Stomach (tissue), 4 donors: ENCODE measurements around the gene HS3ST1.

Experiments
- EP300 ChIP-seq: sonication (generic); formaldehyde crosslinking; IDR thresholded peaks from one replicate; pipeline ENCODE4 v1.6.1; 2017; ENCODE audit warnings: antibody characterized with exemption
- POLR2A ChIP-seq, 4 donors: fragments of 450-650 bp; IDR thresholded peaks; one replicate each; pipeline ENCODE4 v1.6.1; 2016; ENCODE audit warnings: antibody characterized with exemption in 4 of 4, control low read depth in 2 of 4, mild to moderate bottlenecking in 1 of 4, moderate library complexity in 1 of 4
- POLR2AphosphoS5 ChIP-seq, 3 donors: sonication (generic); formaldehyde crosslinking; IDR thresholded peaks; one replicate each; pipeline ENCODE4 v1.6.1; 2016; ENCODE audit warnings: antibody characterized with exemption in 3 of 3
- TF ChIP-seq, protein P1 (sequence below), 7 experiments: fragments of 450-650 bp in 4 of 7; fragments of 200-600 bp in 3 of 7; sonication (generic) in 3 of 7; IDR thresholded peaks; one replicate each; pipeline ENCODE4 v1.5.1; 2016 to 2019; ENCODE audit warnings: antibody characterized with exemption in 7 of 7, control low read depth in 2 of 7, mild to moderate bottlenecking in 1 of 7

GRCh38 chr4:11399461-11399971 lies 29.2 kb downstream of the HS3ST1 start:
- no peak for TF ChIP-seq POLR2AphosphoS5 (IDR thresholded peaks at IDR 0.05)
- TF ChIP-seq, protein P1, sequence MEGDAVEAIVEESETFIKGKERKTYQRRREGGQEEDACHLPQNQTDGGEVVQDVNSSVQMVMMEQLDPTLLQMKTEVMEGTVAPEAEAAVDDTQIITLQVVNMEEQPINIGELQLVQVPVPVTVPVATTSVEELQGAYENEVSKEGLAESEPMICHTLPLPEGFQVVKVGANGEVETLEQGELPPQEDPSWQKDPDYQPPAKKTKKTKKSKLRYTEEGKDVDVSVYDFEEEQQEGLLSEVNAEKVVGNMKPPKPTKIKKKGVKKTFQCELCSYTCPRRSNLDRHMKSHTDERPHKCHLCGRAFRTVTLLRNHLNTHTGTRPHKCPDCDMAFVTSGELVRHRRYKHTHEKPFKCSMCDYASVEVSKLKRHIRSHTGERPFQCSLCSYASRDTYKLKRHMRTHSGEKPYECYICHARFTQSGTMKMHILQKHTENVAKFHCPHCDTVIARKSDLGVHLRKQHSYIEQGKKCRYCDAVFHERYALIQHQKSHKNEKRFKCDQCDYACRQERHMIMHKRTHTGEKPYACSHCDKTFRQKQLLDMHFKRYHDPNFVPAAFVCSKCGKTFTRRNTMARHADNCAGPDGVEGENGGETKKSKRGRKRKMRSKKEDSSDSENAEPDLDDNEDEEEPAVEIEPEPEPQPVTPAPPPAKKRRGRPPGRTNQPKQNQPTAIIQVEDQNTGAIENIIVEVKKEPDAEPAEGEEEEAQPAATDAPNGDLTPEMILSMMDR (IDR thresholded peaks at IDR 0.05), result no peak
- no peak for TF ChIP-seq POLR2A (IDR thresholded peaks at IDR 0.05)
- no peak for TF ChIP-seq EP300
